Smooth muscle cell (in vitro differentiated cells): ENCODE measurements around the gene KATNAL2. TPM values are rescaled to one million over a fixed set of nuclear protein-coding genes. Genes with fewer than 3 reads are reported as not detected.
A peak's percentile ranks its signal among the peaks of the same experiment; 100 is the strongest.
"Not testable (repeated sequence)": the region's sequence is repeated elsewhere in the genome, so short reads cannot be mapped to it uniquely, and the experiment has no call there.

Experiments used
- DNase-seq: peaks from one replicate; lab custom pipeline; 2025; ENCODE audit not compliant: unreplicated experiment; lab: John Stamatoyannopoulos, UW
- H2AFZ ChIP-seq: fragments of 200-600 bp; sonication (generic); 2 replicates; pipeline ENCODE4 v1.6.0; 2016; ENCODE audit warnings: antibody characterized with exemption, low read depth, mild to moderate bottlenecking
- H3F3A ChIP-seq: fragments of 200-600 bp; sonication (generic); 2 replicates; pipeline ENCODE4 v1.6.0; 2017; ENCODE audit warnings: antibody characterized with exemption, low read depth
- H3K27ac ChIP-seq: fragments of 200-600 bp; sonication (generic); 2 replicates; pipeline ENCODE4 v1.5.1; 2016; ENCODE audit warnings: low read depth, mild to moderate bottlenecking
- H3K27me3 ChIP-seq: fragments of 200-600 bp; sonication (generic); 2 replicates; pipeline ENCODE4 v1.6.1; 2016; ENCODE audit warnings: low read depth, mild to moderate bottlenecking
- H3K36me3 ChIP-seq: fragments of 200-600 bp; sonication (generic); 2 replicates; pipeline ENCODE4 v1.5.1; 2016; ENCODE audit warnings: low read depth
- H3K4me1 ChIP-seq: fragments of 200-600 bp; sonication (generic); 2 replicates; pipeline ENCODE4 v1.5.1; 2016; ENCODE audit warnings: low read depth
- H3K4me2 ChIP-seq: fragments of 200-600 bp; sonication (generic); 2 replicates; pipeline ENCODE4 v1.6.0; 2016; ENCODE audit warnings: mild to moderate bottlenecking
- H3K4me3 ChIP-seq: fragments of 200-600 bp; sonication (generic); 2 replicates; pipeline ENCODE4 v1.5.1; 2016; ENCODE audit warnings: mild to moderate bottlenecking
- H3K79me2 ChIP-seq: fragments of 200-600 bp; sonication (generic); 2 replicates; pipeline ENCODE4 v1.6.0; 2016; ENCODE audit warnings: low read depth, mild to moderate bottlenecking
- H3K9ac ChIP-seq: fragments of 200-600 bp; sonication (generic); 2 replicates; pipeline ENCODE4 v1.6.0; 2016; ENCODE audit warnings: low read depth
- H3K9me3 ChIP-seq: fragments of 200-600 bp; sonication (generic); replicated peaks from 2 replicates; pipeline ENCODE4 v1.5.1; 2016; ENCODE audit warnings: low read depth
- H4K20me1 ChIP-seq: fragments of 200-600 bp; sonication (generic); 2 replicates; pipeline ENCODE4 v1.6.0; 2016; ENCODE audit warnings: low read depth
- WGBS: methylation state at CpG from one replicate; pipeline ENCODE4 v1.1.7; 2016; ENCODE audit warnings: low lambda C conversion rate; 5-methylcytosine and 5-hydroxymethylcytosine counted together
- polyA plus RNA-seq: library from polyadenylated mRNA; unstranded; fragments of >200 nt; fragmentation: Nextera tagmentation; extraction: Ambion mirVana; gene quantifications from 2 replicates; pipeline ENCODE4 v1.2.1, GENCODE V29; 2016
- total RNA-seq: library from RNA; depleted of rRNA; stranded (reverse); fragments of >200 nt; gene quantifications from 2 replicates; pipeline ENCODE4 v1.2.3, GENCODE V29; 2014
- TF ChIP-seq, protein P1 (sequence below): fragments of 200-600 bp; sonication (generic); IDR thresholded peaks from 2 replicates; pipeline ENCODE4 v1.5.1; 2017; ENCODE audit warnings: borderline replicate concordance, mild to moderate bottlenecking, antibody characterized with exemption; ENCODE audit not compliant: insufficient read depth, poor library complexity, severe bottlenecking

Gene KATNAL2
- total and polyA plus RNA-seq, 2 experiments from 2014 or later = 0.31 to 2.1 TPM

DNA sequence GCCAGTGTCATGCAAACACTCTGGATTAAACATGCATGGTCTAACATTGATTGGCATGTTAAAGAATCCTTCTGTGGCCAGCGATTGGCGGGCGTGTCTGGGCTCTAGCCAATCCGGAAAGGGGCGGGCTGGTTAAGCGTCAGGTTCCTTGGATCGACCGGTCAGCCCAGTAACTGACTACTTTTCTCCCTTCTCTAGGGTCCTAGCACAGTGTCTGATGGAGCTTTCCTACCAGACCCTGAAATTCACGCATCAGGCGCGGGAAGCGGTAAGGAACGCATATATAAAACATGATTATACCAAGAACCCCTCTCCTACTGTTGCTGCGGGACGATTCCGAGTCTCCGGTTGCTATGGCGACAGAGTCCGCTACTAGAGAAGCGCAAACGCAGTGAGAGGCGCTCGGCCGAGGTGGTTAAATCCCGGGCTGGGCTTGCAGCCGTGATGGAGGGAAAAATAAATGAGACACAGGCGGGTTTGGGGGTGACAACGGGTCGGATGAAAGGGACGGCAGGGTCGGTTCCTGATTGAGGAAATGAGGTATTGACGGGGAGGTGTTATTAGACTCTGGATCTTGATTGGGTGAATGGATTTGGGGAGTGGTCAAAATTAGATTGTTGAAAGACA lies 29.4 kb downstream of the KATNAL2 start:
- H2AFZ ChIP-seq = peak overlapping the region; percentile 92
- under 1% methylated on average over 32 of the region's 32 CpGs for WGBS
- TF ChIP-seq, protein P1, sequence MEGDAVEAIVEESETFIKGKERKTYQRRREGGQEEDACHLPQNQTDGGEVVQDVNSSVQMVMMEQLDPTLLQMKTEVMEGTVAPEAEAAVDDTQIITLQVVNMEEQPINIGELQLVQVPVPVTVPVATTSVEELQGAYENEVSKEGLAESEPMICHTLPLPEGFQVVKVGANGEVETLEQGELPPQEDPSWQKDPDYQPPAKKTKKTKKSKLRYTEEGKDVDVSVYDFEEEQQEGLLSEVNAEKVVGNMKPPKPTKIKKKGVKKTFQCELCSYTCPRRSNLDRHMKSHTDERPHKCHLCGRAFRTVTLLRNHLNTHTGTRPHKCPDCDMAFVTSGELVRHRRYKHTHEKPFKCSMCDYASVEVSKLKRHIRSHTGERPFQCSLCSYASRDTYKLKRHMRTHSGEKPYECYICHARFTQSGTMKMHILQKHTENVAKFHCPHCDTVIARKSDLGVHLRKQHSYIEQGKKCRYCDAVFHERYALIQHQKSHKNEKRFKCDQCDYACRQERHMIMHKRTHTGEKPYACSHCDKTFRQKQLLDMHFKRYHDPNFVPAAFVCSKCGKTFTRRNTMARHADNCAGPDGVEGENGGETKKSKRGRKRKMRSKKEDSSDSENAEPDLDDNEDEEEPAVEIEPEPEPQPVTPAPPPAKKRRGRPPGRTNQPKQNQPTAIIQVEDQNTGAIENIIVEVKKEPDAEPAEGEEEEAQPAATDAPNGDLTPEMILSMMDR = no peak
- H3K4me3 ChIP-seq = peak overlapping the region; percentile 68
- no peak overlapping the region for H3K27ac ChIP-seq
- H3K79me2 ChIP-seq = no peaks in the 10 kb centered on the region
- no peaks in the 10 kb centered on the region for H3K9me3 ChIP-seq
- H3K27me3 ChIP-seq = no peaks in the 10 kb centered on the region
- H3K4me2 ChIP-seq = peak overlapping the region; percentile 88
- H3K4me1 ChIP-seq = no peaks in the 10 kb centered on the region
- no peaks in the 10 kb centered on the region for H4K20me1 ChIP-seq
- H3F3A ChIP-seq = no peaks in the 10 kb centered on the region
- H3K9ac ChIP-seq = peak overlapping the region; percentile 41
- no peaks in the 10 kb centered on the region for H3K36me3 ChIP-seq
- DNase-seq = peak; percentile 59

- H3K9me3 ChIP-seq = no peaks in the 10 kb centered on the region
- no peaks in the 10 kb centered on the region for H3K79me2 ChIP-seq
- no peaks in the 10 kb centered on the region for H3K4me1 ChIP-seq
- no peak overlapping the region for H2AFZ ChIP-seq
- 35% methylated on average over 5 of the region's 5 CpGs for WGBS
- H4K20me1 ChIP-seq = no peaks in the 10 kb centered on the region
- TF ChIP-seq, protein P1 = peak; percentile 49
- H3K9ac ChIP-seq = no peak overlapping the region
- no peaks in the 10 kb centered on the region for H3K36me3 ChIP-seq
- no peaks in the 10 kb centered on the region for H3F3A ChIP-seq
- no peaks in the 10 kb centered on the region for H3K27me3 ChIP-seq
- H3K27ac ChIP-seq = no peak overlapping the region
- H3K4me2 ChIP-seq = no peak overlapping the region
- H3K4me3 ChIP-seq = no peak overlapping the region
- DNase-seq = no peak
Observed at GRCh38 chr18:46950064-46950656, 32.8 kb downstream of the KATNAL2 start.

DNA sequence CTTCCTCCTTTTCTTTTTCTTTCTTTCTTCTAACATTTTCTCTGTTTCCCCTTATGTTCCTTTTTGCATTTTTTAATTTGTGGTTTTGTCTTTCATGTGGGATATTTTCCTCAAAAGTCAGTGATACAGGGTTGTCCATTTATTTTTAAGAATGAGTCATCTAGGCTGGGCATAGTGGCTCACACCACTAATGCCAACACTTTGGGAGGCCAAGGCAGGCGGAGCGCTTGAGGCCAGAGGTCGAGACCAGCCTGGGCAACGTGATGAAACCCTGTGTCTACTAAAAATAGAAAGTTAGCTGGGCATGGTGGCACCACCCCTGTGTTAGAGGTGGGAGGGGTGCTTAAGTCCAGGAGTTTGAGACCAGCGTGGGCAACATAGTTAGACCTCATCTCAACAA lies 35.8 kb downstream of the KATNAL2 start:
- Histone ChIP-seq H3K36me3 (no peaks in the 10 kb centered on the region), H3K27ac (no peak overlapping the region), H3K9ac (no peak overlapping the region), H4K20me1 (no peaks in the 10 kb centered on the region), H3K4me3 (no peak overlapping the region), H2AFZ (no peak overlapping the region), H3K4me2 (no peak overlapping the region), H3F3A (no peaks in the 10 kb centered on the region), H3K4me1 (no peaks in the 10 kb centered on the region), H3K79me2 (no peaks in the 10 kb centered on the region), H3K27me3 (no peaks in the 10 kb centered on the region), H3K9me3 (no peaks in the 10 kb centered on the region)
- TF ChIP-seq, protein P1 = no peak
- no peak for DNase-seq
- WGBS = 65% methylated on average over 5 of the region's 5 CpGs

DNA sequence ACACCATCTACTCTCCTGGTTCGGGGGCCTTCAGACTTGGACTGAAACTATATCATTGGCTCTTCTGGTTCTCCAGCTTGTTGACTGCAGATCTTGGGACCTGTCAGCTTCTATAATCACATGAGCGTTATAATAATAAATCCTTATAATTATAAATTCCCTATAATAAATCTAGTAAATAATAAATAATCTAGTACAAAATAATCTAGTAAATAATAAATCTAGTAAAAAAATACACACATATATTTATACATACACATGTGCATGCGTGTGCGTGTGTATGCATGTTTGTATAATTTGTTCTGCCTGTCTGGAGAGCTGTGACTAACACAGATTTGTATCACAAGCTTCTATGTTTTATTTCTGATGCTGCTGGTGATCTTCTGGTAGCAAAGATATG lies 40.8 kb downstream of the KATNAL2 start:
- no peaks in the 10 kb centered on the region for H3F3A ChIP-seq
- no peaks in the 10 kb centered on the region for H3K4me1 ChIP-seq
- H4K20me1 ChIP-seq = no peaks in the 10 kb centered on the region
- H3K36me3 ChIP-seq = no peaks in the 10 kb centered on the region
- no peaks in the 10 kb centered on the region for H3K79me2 ChIP-seq
- H3K9ac ChIP-seq = no peak overlapping the region
- no peaks in the 10 kb centered on the region for H3K9me3 ChIP-seq
- 95% methylated on average over 4 of the region's 4 CpGs for WGBS
- DNase-seq = no peak
- H2AFZ ChIP-seq = no peak overlapping the region
- no peak overlapping the region for H3K4me3 ChIP-seq
- no peak overlapping the region for H3K27ac ChIP-seq
- TF ChIP-seq, protein P1 = no peak
- no peak overlapping the region for H3K4me2 ChIP-seq
- H3K27me3 ChIP-seq = no peaks in the 10 kb centered on the region

- not testable (repeated sequence) for H3F3A ChIP-seq, H3K4me3 ChIP-seq, DNase-seq, H3K27me3 ChIP-seq, H2AFZ ChIP-seq, H4K20me1 ChIP-seq, H3K36me3 ChIP-seq, H3K9ac ChIP-seq, H3K79me2 ChIP-seq, H3K4me2 ChIP-seq, H3K4me1 ChIP-seq, H3K27ac ChIP-seq, H3K9me3 ChIP-seq
- WGBS = no CpG with 5 or more reads among the region's 79 CpGs
Observed at GRCh38 chr18:46963656-46964578, 46.5 kb downstream of the KATNAL2 start.
